OCI-M1 (cell line): Measurements from ENCODE around the gene CDKN2D.
A peak's percentile ranks its signal among the peaks of the same experiment; 100 is the strongest.

ENCODE experiments used
- DNase-seq: peaks from one replicate; lab custom pipeline; 2025; lab: John Stamatoyannopoulos, UW

The CDKN2D gene

DNA sequence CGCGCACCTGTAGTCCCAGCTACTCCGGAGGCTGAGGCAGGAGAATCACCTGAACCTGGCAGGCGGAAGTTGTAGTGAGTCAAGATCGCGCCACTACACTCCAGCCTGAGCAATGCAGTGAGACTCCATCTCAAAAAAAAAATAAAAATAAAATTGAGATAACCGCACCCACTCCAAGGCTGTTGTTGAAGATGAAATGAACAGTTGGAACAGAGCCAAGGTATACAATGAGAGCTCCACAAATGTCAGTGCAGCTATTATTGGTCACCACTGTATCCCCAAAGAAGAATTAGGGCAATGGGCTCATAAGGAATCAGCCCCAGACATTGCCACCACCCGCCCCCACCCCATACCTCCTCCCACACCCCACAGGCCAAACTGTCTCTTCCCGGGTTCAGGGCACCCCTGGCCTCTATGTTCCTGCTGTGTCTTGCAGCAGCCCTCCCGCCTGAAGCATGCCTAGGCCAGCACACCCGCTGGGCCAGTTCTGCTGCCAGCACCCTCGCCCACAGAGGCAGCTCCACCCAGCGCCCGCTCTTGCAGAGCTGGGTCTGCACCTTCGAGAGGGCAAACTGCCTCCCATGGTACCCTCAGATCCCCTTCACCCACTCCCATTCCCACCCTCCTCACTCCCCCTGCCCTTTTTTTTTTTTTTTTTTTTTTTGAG lies 48.0 kb downstream of the CDKN2D start:
- no peak for DNase-seq

DNA sequence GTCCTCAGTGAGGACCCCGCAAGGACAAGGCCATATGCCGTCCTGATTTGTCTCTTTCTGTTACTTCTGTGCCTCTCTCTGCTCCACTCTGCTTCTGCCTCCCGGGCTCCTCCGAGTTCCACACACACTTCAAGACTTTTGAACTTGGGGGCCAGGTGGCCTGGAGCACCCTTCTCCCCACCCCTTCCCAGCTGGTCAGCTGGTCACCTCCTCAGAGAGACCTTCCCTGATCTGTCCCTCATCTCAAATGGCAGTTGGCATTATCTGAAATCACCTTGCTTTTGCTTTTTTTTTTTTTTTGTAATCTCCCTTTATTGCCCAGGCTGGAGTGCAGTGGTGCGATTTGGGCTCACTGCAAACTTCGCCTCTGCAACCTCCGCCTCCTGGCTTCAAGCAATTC lies 49.4 kb downstream of the CDKN2D start:
- no peak for DNase-seq

DNA sequence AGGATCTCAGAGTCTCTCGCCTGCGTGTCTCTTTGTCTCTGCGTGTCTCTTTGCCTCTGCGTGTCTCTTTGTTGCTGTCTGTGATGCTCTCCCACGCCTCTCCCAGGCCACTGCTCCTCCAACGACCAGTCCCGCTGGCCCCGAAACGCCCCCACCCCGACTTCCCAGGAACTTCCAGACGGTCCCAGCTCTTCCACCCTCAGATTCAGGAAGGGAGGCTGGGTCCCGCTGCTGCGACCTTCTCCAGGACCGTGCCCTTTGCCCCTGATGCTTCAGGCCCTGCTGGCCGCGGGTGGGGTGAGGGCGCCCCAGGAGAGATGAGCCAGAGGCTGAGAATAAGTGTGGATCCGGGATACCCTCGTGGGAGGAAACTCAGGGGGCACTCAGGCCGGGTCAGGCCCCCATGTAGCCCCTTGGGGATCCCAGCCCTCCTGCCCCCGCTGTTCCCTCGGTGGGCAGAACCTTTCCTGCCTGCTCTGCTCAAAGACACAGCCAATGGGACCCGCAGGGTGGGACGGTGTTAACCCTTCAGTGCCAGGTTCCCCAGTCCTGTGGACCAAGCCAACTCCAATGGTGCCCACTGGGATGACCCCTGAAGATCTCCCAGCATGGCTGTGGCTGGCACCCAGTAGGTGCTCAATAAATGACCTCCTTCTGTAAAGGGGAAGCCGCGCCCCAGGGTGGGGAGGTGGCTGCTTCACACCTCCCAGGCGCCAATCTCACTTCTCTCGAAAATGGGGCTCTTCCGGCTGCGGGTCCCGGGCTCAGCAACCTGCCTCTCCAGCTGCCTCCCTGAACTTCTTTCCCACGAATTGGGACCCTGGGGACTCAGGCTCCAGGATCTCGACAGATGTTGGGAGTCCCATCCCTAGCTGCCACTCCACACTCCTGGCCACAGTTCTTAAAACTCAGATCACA lies 50.1 kb downstream of the CDKN2D start:
- no peak for DNase-seq

DNA sequence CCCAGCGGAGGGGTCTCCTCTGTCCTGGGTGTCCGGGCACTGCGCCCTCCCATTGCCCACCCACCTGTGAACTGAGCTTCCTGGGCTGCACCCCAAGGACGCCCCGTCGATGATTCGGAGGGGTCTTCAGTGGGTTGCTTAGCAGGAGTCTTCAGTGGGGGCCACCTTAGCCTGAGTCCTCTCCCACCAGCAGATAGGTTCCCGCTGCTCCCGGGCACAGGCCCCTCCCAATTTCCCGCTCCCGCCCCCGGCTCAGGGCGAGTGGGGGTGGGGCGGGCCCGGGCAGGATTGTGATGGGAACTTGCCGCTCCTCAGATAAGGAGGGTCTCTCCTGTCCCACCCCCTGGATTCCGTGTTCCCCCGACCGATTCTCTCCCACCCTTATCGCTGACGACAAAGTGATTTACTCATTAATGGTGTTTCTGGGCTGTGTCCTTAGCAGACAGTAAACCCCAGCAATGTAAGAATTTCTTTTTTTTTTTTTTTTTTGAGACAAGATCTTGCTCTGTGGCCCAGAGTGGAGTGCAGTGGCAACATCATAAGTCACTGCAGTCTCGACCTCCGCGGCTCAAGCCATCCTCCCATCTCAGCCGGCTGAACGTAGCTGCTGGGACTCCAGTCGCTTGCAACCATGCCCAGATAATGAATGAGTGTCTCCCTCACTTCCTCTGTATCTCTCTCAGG lies 50.9 kb downstream of the CDKN2D start:
- peak; percentile 90 for DNase-seq

DNA sequence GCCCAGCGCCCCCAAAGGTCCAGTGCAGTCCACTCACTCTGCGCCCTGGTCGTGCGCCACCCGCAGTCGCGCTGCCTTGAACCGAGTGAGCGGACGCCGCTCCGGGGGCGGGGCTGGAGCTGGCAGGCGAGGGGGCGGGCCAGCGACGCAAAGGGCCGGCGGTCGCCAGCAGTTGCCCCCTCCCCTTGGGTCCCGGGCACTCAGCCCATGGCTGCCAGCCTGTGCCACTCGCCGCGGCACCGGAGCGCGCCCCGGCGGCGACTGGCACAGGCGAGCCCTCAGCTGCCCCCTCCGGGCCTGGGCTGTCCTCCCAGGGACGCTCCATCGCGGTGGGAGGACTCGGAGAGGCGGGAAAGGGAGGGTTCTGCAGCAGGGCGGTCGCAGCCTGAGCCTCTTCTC lies 51.4 kb downstream of the CDKN2D start, which contains the start of gene S1PR5:
TSS of gene S1PR5 (minus strand) at position 87 of the 399 bp plus-strand sequence. CDS start 2,436 bp downstream, outside the sequence.
- DNase-seq, result no peak

DNA sequence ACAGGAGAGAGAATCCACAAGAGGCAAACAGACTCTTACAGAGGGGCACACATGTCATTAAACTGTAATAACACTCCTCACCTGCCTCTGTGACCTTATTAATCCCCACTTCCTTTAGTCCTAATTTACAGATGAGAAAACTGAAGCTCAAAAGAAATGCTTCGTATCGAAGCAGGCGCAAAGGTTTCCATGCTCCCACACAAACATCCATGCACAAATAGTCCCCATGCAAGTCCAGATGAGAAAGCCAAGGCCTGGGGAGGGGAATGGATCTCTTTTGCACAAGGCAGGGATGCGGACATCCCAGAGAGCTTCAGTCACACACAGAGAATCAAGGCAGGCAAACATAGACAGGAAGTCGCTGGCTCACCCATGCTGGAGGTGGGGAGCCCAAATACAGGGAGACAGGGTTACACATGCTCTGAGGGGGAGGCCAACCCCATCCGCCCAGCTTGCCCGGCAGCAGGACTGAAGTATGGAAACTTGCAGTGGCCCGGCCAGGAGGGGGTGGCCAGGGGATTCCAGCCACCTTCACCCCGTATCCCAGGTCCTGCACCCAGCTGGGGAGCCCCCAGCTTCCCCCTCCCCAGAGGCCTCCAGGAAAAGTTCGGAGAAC lies 52.0 kb downstream of the CDKN2D start:
- no peak for DNase-seq
